Endothelial cell (in vitro differentiated cells): ENCODE measurements around the gene LRRC27. TPM values are rescaled to one million over a fixed set of nuclear protein-coding genes. Genes with fewer than 3 reads are reported as not detected.

Source experiments
- DNase-seq: peaks from one replicate; pipeline ENCODE4 v3.0.0; 2021; ENCODE audit warnings: low spot score
- H3K27ac Mint-ChIP-seq: one replicate; pipeline ENCODE4 v1.8.0; 2021; ENCODE audit warnings: mixed read lengths, inconsistent platforms; ENCODE audit not compliant: unreplicated experiment
- H3K27me3 Mint-ChIP-seq: one replicate; pipeline ENCODE4 v1.8.0; 2021; ENCODE audit warnings: mild to moderate bottlenecking, moderate library complexity, mixed read lengths, inconsistent platforms; ENCODE audit not compliant: unreplicated experiment
- H3K36me3 Mint-ChIP-seq: one replicate; pipeline ENCODE4 v1.8.0; 2021; ENCODE audit warnings: mild to moderate bottlenecking, low read depth, mixed read lengths, inconsistent platforms; ENCODE audit not compliant: unreplicated experiment
- H3K4me1 Mint-ChIP-seq: one replicate; pipeline ENCODE4 v1.8.0; 2021; ENCODE audit warnings: mild to moderate bottlenecking, mixed read lengths, inconsistent platforms; ENCODE audit not compliant: unreplicated experiment
- H3K4me3 Mint-ChIP-seq: one replicate; pipeline ENCODE4 v1.8.0; 2021; ENCODE audit warnings: mild to moderate bottlenecking, mixed read lengths, inconsistent platforms; ENCODE audit not compliant: unreplicated experiment
- H3K9me3 Mint-ChIP-seq: one replicate; pipeline ENCODE4 v1.8.0; 2021; ENCODE audit warnings: mixed read lengths, inconsistent platforms; ENCODE audit not compliant: unreplicated experiment
- total RNA-seq: library from RNA; stranded (reverse); fragmentation: NEBNext Ultra II Directional; extraction: Animal tissue kit (Norgen Biotek cat#: 25700); gene quantifications from one replicate; pipeline ENCODE4 v1.2.1, GENCODE V29; 2021; ENCODE audit not compliant: unreplicated experiment
- TF ChIP-seq, protein P1 (sequence below): fragments of 200-600 bp; sonication (generic); IDR thresholded peaks from one replicate; pipeline ENCODE4 v1.5.0; 2021; ENCODE audit warnings: antibody characterized with exemption; ENCODE audit not compliant: unreplicated experiment

Gene LRRC27
- total RNA-seq, 1 donor from 2014 or later = 11.1 TPM

GRCh38 chr10:132416566-132417256, 84.7 kb downstream of the LRRC27 start:
- Mint-ChIP-seq H3K9me3 (no peaks in the 10 kb centered on the region), H3K27me3 (peaks cover 6% of the 10 kb centered on the region), H3K27ac (no peak overlapping the region), H3K36me3 (peaks cover 8% of the 10 kb centered on the region), H3K4me3 (no peak overlapping the region), H3K4me1 (peaks cover 4% of the 10 kb centered on the region)
- TF ChIP-seq, protein P1, sequence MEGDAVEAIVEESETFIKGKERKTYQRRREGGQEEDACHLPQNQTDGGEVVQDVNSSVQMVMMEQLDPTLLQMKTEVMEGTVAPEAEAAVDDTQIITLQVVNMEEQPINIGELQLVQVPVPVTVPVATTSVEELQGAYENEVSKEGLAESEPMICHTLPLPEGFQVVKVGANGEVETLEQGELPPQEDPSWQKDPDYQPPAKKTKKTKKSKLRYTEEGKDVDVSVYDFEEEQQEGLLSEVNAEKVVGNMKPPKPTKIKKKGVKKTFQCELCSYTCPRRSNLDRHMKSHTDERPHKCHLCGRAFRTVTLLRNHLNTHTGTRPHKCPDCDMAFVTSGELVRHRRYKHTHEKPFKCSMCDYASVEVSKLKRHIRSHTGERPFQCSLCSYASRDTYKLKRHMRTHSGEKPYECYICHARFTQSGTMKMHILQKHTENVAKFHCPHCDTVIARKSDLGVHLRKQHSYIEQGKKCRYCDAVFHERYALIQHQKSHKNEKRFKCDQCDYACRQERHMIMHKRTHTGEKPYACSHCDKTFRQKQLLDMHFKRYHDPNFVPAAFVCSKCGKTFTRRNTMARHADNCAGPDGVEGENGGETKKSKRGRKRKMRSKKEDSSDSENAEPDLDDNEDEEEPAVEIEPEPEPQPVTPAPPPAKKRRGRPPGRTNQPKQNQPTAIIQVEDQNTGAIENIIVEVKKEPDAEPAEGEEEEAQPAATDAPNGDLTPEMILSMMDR = no peak
- DNase-seq = no peak

GRCh38 chr10:132417257-132417910, 85.4 kb downstream of the LRRC27 start:
- no peaks in the 10 kb centered on the region for H3K9me3 Mint-ChIP-seq
- peaks cover 6% of the 10 kb centered on the region for H3K27me3 Mint-ChIP-seq
- DNase-seq = no peak
- H3K4me3 Mint-ChIP-seq = no peak overlapping the region
- peaks cover 4% of the 10 kb centered on the region for H3K4me1 Mint-ChIP-seq
- TF ChIP-seq, protein P1 = no peak
- no peak overlapping the region for H3K27ac Mint-ChIP-seq
- peaks cover 8% of the 10 kb centered on the region for H3K36me3 Mint-ChIP-seq

DNA sequence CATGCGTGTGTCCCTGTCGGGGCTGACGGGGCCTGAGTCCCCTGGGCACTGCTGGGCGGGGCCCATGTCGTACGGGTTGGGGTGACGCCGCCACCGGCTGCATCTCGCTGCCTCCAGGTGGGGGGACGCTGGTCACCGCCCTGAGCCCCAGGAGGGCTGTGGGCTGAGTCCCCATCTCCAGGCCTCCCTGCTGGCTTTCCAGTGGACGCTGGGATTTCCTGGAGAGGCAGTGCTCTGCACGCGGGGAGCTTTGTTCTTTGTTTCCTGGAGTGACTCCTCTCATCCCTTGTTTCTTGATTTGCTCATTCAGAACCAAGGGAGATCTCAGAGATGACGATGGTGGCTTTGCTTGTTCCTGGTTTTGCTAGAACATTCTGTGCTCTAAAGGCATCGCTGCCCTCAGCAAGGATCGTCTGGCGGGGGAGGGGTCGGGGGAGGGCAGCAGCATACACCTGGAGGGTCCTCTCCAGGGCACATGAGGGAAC, 86.0 kb downstream of the LRRC27 start:
- H3K27me3 Mint-ChIP-seq = peaks cover 6% of the 10 kb centered on the region
- H3K9me3 Mint-ChIP-seq = no peaks in the 10 kb centered on the region
- DNase-seq = no peak
- TF ChIP-seq, protein P1 = no peak
- H3K4me1 Mint-ChIP-seq = peaks cover 4% of the 10 kb centered on the region
- H3K27ac Mint-ChIP-seq = peak overlapping the region; percentile 57
- no peak overlapping the region for H3K4me3 Mint-ChIP-seq
- H3K36me3 Mint-ChIP-seq = peaks cover 8% of the 10 kb centered on the region

GRCh38 chr10:132418527-132419416, 86.8 kb downstream of the LRRC27 start:
- H3K4me3 Mint-ChIP-seq = no peak overlapping the region
- H3K27me3 Mint-ChIP-seq = peaks cover 8% of the 10 kb centered on the region
- H3K27ac Mint-ChIP-seq = no peak overlapping the region
- TF ChIP-seq, protein P1 = no peak
- DNase-seq = no peak
- H3K9me3 Mint-ChIP-seq = no peaks in the 10 kb centered on the region
- peaks cover 8% of the 10 kb centered on the region for H3K36me3 Mint-ChIP-seq
- peaks cover 4% of the 10 kb centered on the region for H3K4me1 Mint-ChIP-seq
